Measurements from ENCODE around the gene LENEP. TPM values are rescaled to one million over a fixed set of nuclear protein-coding genes. Genes with fewer than 3 reads are reported as not detected.

Gene LENEP
- polyA plus RNA-seq, 2 of the 4 experiments (the other 2 are of a cell fraction) = not detected

DNA sequence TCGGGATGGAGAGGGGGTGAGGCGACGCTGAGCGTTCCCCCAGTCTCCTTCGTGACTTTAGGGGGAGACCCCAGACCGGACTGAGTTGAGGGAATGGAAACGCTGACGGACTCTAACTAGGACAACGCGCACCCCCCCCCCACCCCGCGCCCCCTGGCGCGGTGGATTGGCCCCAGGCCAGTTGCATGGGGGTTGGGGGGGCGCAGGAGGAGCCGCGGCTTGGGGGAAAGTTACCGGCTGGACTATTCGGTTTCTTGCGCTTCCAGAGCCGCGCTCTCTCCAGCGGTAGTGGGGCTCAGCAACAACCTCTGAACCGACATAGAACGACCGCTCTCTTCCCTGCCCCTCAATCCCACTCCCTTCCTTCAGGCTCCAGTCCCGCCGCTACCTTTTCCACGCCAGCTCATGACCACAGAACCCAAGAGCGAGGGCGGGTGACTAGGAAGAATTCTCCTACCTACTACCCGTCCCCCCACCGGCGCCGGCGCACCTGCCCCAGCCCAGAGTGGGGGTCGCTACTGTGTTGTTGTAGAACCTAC, 9.9 kb downstream of the LENEP start:
- FAIRE-seq (no peak), DNase-seq (ENCODE audit: low read depth in 1 of 2, low spot score in 1 of 2) (peak in 1 of 2 experiments; percentile 59), ATAC-seq (peak in 1 of 2 experiments; percentile 0; a peak in 1 of 6 replicates)
- peak overlapping the region; percentile 88 for H3K4me2 ChIP-seq
- WGBS (ENCODE audit: missing lambda C conversion rate) = 2% methylated on average over 25 of the region's 37 CpGs
- CTCF ChIA-PET = no interaction called here
- H3K9me3 ChIP-seq = no peaks in the 10 kb centered on the region
- peaks cover 57% of the 10 kb centered on the region for H3K4me1 ChIP-seq
- POLR2A ChIA-PET = interaction anchor here (1.3 to 3.1 kb wide), 6 partner anchors 13 to 82 kb away, joined by 3 to 14 read pairs (median 4); partner anchors contain the start of genes ADAM15 and SHC1
- TF ChIP-seq, protein P1, sequence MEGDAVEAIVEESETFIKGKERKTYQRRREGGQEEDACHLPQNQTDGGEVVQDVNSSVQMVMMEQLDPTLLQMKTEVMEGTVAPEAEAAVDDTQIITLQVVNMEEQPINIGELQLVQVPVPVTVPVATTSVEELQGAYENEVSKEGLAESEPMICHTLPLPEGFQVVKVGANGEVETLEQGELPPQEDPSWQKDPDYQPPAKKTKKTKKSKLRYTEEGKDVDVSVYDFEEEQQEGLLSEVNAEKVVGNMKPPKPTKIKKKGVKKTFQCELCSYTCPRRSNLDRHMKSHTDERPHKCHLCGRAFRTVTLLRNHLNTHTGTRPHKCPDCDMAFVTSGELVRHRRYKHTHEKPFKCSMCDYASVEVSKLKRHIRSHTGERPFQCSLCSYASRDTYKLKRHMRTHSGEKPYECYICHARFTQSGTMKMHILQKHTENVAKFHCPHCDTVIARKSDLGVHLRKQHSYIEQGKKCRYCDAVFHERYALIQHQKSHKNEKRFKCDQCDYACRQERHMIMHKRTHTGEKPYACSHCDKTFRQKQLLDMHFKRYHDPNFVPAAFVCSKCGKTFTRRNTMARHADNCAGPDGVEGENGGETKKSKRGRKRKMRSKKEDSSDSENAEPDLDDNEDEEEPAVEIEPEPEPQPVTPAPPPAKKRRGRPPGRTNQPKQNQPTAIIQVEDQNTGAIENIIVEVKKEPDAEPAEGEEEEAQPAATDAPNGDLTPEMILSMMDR (IDR thresholded peaks at IDR 0.05) = 0 out of 3 replicates have a peak, but pooled peaks have one; percentile 6
- TF ChIP-seq ZFP36 (IDR thresholded peaks at IDR 0.05; ENCODE audit: borderline replicate concordance, partially characterized antibody) (no peak), FOSL2 (IDR thresholded peaks at IDR 0.05) (no peak), FOSL2 (CRISPR knock-in tag; IDR thresholded peaks at IDR 0.05) (no peak), NFE2L2 (conservative IDR thresholded peaks at IDR 0.05; ENCODE audit: low read length) (no peak), HOXA7 (CRISPR knock-in tag; IDR thresholded peaks at IDR 0.05) (no peak)
- peak overlapping the region; percentile 98 to 100 for H3K27ac ChIP-seq
- peak overlapping the region; percentile 80 for H3K4me3 ChIP-seq

DNA sequence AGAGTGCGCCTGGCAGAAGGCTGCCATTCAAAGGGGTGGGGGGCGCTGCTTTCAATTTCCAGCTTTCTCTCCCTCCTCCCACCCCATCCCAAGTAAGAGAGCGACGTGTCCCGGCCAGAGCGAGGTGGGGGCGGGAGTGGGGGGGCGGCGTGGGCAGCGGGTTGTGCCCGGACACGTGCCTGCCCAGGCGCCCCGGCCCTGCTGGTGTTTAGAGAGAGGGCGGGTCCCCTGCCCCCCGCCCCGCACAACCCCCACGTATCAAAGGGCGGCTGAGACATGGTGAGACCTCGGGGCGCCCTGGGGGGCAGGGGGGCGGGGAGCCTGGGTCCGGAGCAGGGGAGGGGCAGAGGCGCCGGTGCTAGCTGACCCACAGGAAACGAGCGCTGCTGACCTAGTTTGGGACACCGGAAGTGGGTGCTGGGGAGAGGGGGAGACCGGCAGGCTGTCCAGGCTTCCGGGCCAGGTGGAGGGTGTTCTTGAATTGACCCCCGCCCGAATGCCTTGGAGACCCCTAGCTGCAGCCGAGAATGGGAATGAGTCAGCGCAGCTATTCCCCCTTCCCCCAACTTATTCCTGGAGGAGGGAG, 10.5 kb downstream of the LENEP start:
- POLR2A ChIA-PET = interaction anchor here (1.3 to 3.1 kb wide), 6 partner anchors 13 to 81 kb away, joined by 3 to 14 read pairs (median 4); partner anchors contain the start of genes ADAM15 and SHC1
- no peak for FAIRE-seq
- TF ChIP-seq, protein P2, sequence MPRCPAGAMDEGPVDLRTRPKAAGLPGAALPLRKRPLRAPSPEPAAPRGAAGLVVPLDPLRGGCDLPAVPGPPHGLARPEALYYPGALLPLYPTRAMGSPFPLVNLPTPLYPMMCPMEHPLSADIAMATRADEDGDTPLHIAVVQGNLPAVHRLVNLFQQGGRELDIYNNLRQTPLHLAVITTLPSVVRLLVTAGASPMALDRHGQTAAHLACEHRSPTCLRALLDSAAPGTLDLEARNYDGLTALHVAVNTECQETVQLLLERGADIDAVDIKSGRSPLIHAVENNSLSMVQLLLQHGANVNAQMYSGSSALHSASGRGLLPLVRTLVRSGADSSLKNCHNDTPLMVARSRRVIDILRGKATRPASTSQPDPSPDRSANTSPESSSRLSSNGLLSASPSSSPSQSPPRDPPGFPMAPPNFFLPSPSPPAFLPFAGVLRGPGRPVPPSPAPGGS (IDR thresholded peaks at IDR 0.05) = peak; percentile 81; the same call in 2 of the 3 replicates
- TF ChIP-seq RFX5 (IDR thresholded peaks at IDR 0.05) (no peak), SREBF2 (IDR thresholded peaks at IDR 0.05) (no peak), KDM5A (IDR thresholded peaks at IDR 0.05) (no peak), MAZ (IDR thresholded peaks at IDR 0.05; ENCODE audit: borderline replicate concordance, low read depth, low read length) (no peak), EP300 (IDR thresholded peaks at IDR 0.05) (peak; percentile 47 to 77; a peak in 3 of 5 replicates), HEYL (CRISPR knock-in tag; IDR thresholded peaks at IDR 0.05) (no peak), CEBPB (IDR thresholded peaks at IDR 0.05) (no peak), NFE2L2 (conservative IDR thresholded peaks at IDR 0.05; ENCODE audit: low read length) (no peak), EHMT2 (IDR thresholded peaks at IDR 0.05; ENCODE audit: low read depth) (no peak), FOXS1 (CRISPR knock-in tag; IDR thresholded peaks at IDR 0.05) (no peak), MAFK (IDR thresholded peaks at IDR 0.05; ENCODE audit: partially characterized antibody) (no peak), CBX8 (IDR thresholded peaks at IDR 0.05) (no peak), ZNF302 (CRISPR knock-in tag; IDR thresholded peaks at IDR 0.05) (no peak), RCOR1 (IDR thresholded peaks at IDR 0.05; ENCODE audit: low read depth, low read length) (no peak), JUNB (IDR thresholded peaks at IDR 0.05) (no peak; the same call in 1 of the 2 replicates), TFCP2L1 (CRISPR knock-in tag; IDR thresholded peaks at IDR 0.05) (no peak), KDM1A (IDR thresholded peaks at IDR 0.05; ENCODE audit: low read depth) (no peak), CBX2 (IDR thresholded peaks at IDR 0.05; ENCODE audit: borderline replicate concordance, low read depth) (no peak), CHD4 (IDR thresholded peaks at IDR 0.05; ENCODE audit: borderline replicate concordance) (no peak), ZFP36 (IDR thresholded peaks at IDR 0.05; ENCODE audit: borderline replicate concordance, partially characterized antibody) (no peak), MYC (IDR thresholded peaks at IDR 0.05; ENCODE audit: borderline replicate concordance, low read length) (no peak; the same call in 1 of the 2 replicates)
- TF ChIP-seq, protein P3, sequence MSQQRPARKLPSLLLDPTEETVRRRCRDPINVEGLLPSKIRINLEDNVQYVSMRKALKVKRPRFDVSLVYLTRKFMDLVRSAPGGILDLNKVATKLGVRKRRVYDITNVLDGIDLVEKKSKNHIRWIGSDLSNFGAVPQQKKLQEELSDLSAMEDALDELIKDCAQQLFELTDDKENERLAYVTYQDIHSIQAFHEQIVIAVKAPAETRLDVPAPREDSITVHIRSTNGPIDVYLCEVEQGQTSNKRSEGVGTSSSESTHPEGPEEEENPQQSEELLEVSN (IDR thresholded peaks at IDR 0.05; ENCODE audit: borderline replicate concordance, low read depth) = peak; percentile 43; the same call in 1 of the 2 replicates
- TF ChIP-seq, protein P4, sequence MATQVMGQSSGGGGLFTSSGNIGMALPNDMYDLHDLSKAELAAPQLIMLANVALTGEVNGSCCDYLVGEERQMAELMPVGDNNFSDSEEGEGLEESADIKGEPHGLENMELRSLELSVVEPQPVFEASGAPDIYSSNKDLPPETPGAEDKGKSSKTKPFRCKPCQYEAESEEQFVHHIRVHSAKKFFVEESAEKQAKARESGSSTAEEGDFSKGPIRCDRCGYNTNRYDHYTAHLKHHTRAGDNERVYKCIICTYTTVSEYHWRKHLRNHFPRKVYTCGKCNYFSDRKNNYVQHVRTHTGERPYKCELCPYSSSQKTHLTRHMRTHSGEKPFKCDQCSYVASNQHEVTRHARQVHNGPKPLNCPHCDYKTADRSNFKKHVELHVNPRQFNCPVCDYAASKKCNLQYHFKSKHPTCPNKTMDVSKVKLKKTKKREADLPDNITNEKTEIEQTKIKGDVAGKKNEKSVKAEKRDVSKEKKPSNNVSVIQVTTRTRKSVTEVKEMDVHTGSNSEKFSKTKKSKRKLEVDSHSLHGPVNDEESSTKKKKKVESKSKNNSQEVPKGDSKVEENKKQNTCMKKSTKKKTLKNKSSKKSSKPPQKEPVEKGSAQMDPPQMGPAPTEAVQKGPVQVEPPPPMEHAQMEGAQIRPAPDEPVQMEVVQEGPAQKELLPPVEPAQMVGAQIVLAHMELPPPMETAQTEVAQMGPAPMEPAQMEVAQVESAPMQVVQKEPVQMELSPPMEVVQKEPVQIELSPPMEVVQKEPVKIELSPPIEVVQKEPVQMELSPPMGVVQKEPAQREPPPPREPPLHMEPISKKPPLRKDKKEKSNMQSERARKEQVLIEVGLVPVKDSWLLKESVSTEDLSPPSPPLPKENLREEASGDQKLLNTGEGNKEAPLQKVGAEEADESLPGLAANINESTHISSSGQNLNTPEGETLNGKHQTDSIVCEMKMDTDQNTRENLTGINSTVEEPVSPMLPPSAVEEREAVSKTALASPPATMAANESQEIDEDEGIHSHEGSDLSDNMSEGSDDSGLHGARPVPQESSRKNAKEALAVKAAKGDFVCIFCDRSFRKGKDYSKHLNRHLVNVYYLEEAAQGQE (IDR thresholded peaks at IDR 0.05) = no peak
- TF ChIP-seq, protein P5, sequence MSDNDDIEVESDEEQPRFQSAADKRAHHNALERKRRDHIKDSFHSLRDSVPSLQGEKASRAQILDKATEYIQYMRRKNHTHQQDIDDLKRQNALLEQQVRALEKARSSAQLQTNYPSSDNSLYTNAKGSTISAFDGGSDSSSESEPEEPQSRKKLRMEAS (IDR thresholded peaks at IDR 0.05) = peak; percentile 83

More for the DNA sequence above, 10.5 kb downstream of the LENEP start:
- 7% methylated on average over 12 of the region's 34 CpGs for WGBS (ENCODE audit: missing lambda C conversion rate)
- peak overlapping the region; percentile 98 to 100 for H3K27ac ChIP-seq
- DNase-seq (ENCODE audit: low read depth in 1 of 2, low spot score in 1 of 2) = peak in 1 of 2 experiments; percentile 85
- CTCF ChIA-PET = no interaction called here
- H3K9me3 ChIP-seq = no peaks in the 10 kb centered on the region
- ATAC-seq = peak; percentile 10 to 26; a peak in 5 of 6 replicates
- peak overlapping the region; percentile 80 for H3K4me3 ChIP-seq
- H3K4me1 ChIP-seq = peaks cover 60% of the 10 kb centered on the region
- H3K4me2 ChIP-seq = peak overlapping the region; percentile 88

Data from A549 (cell line).